IgD-negative memory B cell (primary cell): Measurements from ENCODE around the gene LSM5. TPM values are rescaled to one million over a fixed set of nuclear protein-coding genes. Genes with fewer than 3 reads are reported as not detected.
"Not testable (repeated sequence)": the region's sequence is repeated elsewhere in the genome, so short reads cannot be mapped to it uniquely, and the experiment has no call there.

Experiments
- H3K27ac Mint-ChIP-seq, 3 donors: one replicate each; pipeline ENCODE4 v1.8.0; 2020 to 2022; ENCODE audit warnings: mild to moderate bottlenecking in 3 of 3, mixed read lengths in 3 of 3, moderate library complexity in 1 of 3
- H3K27me3 Mint-ChIP-seq: one replicate; pipeline ENCODE4 v1.8.0; 2021; ENCODE audit warnings: mixed read lengths
- H3K36me3 Mint-ChIP-seq: one replicate; pipeline ENCODE4 v1.8.0; 2020; ENCODE audit warnings: mild to moderate bottlenecking, mixed read lengths
- H3K4me1 Mint-ChIP-seq, 3 donors: one replicate each; pipeline ENCODE4 v1.8.0; 2020 to 2022; ENCODE audit warnings: mixed read lengths in 3 of 3, mild to moderate bottlenecking in 1 of 3
- H3K4me3 Mint-ChIP-seq, 4 donors: one replicate each; pipeline ENCODE4 v1.8.0; 2020 to 2022; ENCODE audit warnings: mild to moderate bottlenecking in 4 of 4, mixed read lengths in 4 of 4, moderate library complexity in 3 of 4
- H3K9me3 Mint-ChIP-seq, 3 donors: one replicate each; pipeline ENCODE4 v1.8.0; 2020 to 2021; ENCODE audit warnings: mixed read lengths in 3 of 3, mild to moderate bottlenecking in 1 of 3
- polyA plus RNA-seq: library from polyadenylated mRNA; unstranded; fragments of 300-500 nt; fragmentation: Illumina TruSeq; gene quantifications from one replicate; pipeline ENCODE4 v1.2.3, GENCODE V29; 2021

Gene LSM5
- polyA plus RNA-seq, 1 donor from 2014 or later: 91.7 TPM

- Mint-ChIP-seq H3K4me1 (peaks cover 26 to 33% (median 28%) of the 10 kb centered on the region in 3 donors), H3K36me3 (peaks cover 19% of the 10 kb centered on the region), H3K9me3 (peaks cover 0 to 5% (median 0%) of the 10 kb centered on the region in 3 donors), H3K27ac (no peak overlapping the region), H3K27me3 (no peaks in the 10 kb centered on the region), H3K4me3 (peak overlapping the region in 1 of 4 donors; percentile 8)
These were observed 28.5 kb upstream of the LSM5 start for GRCh38 chr7:32518534-32519140.

GRCh38 chr7:32516551-32517100, 26.4 kb upstream of the LSM5 start:
- Mint-ChIP-seq H3K4me1 (peaks cover 30 to 45% (median 41%) of the 10 kb centered on the region in 3 donors), H3K27me3 (no peaks in the 10 kb centered on the region), H3K4me3 (no peak overlapping the region), H3K9me3 (peaks cover 0 to 5% (median 0%) of the 10 kb centered on the region in 3 donors), H3K36me3 (peaks cover 19% of the 10 kb centered on the region), H3K27ac (no peak overlapping the region)

DNA sequence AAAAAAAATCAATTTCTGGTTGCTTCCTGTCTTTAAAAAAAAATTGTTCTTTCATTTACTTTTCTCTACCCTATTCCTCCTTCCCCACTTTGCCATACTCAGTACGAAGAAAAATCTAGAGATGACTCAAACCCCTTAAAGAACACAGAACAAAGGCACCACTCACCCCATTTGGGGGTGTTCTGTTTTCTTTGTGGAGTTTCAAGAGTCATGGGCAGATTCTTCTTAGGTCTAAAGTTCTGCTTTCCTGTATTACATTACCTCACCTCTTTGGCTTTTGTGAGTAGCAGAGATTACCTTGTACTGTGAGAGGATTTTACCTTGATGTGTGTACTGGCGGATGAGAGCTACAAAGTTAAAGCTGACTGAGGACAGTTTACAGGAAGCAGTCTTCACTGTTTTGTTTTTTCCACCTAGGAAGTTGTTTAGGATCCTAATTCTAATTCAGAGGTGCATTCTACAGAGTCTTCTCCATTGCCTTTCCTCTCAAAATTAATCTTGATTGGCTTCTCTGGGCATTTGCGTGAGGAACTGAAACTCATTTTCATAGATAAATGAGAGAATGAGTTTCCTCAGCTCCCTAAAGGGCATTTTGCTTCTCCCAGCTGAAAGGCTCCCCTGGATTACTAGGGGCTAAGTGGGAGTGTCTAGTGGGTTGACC, 25.8 kb upstream of the LSM5 start:
- peaks cover 0 to 5% (median 0%) of the 10 kb centered on the region in 3 donors for H3K9me3 Mint-ChIP-seq
- peaks cover 15% of the 10 kb centered on the region for H3K36me3 Mint-ChIP-seq

DNA sequence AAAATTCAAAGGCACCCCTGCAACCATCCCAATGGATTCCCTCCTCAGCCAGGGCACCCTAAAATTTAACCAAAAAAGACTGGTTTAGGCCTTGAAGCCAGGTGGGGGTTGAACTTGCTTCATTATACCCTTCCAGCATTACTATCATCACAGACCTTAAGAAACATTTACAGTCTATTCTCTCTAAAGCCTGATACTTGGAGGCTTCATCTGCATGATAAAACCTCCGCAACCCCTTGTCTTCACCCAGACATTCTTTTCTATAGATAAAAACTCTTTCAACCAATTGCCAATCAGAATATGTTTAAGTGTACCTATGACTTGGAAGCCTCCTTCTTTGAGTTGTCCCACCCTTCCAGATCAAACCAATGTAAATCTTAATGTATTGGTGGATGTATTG, 23.0 kb upstream of the LSM5 start:
- Mint-ChIP-seq H3K27me3 (no peaks in the 10 kb centered on the region), H3K9me3 (peaks cover 0 to 2% (median 0%) of the 10 kb centered on the region in 3 donors), H3K4me3 (no peak overlapping the region), H3K27ac (peak overlapping the region in 1 of 3 donors; percentile 68), H3K4me1 (peaks cover 27 to 54% (median 41%) of the 10 kb centered on the region in 3 donors), H3K36me3 (peaks cover 11% of the 10 kb centered on the region)

More for the DNA sequence above, 25.8 kb upstream of the LSM5 start:
- no peaks in the 10 kb centered on the region for H3K27me3 Mint-ChIP-seq
- peaks cover 26 to 50% (median 43%) of the 10 kb centered on the region in 3 donors for H3K4me1 Mint-ChIP-seq
- H3K4me3 Mint-ChIP-seq: peak overlapping the region in 1 of 4 donors; percentile 1
- peak overlapping the region in 2 of 3 donors; percentile 13 to 33 for H3K27ac Mint-ChIP-seq

DNA sequence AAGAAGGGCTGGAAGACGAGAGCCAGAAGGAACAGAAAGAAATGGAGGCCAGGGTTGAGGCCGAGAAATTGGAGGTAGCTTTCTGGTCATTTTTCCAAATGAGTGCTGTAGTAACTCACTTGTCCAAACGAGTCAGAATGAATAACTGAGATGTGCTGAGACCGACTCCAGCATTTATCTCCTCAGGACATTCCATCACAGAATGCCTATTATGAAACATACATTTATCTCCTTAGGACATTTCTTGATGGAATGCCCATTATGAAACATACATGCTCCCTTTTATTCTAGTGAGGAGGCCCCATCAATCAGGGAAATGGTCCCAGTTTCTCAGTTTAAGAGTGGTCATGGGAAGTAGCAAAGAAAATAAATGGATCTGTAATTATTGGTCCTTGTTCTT, 21.6 kb upstream of the LSM5 start:
- Mint-ChIP-seq H3K4me3 (no peak overlapping the region), H3K9me3 (no peaks in the 10 kb centered on the region), H3K27ac (peak overlapping the region in 1 of 3 donors; percentile 73), H3K27me3 (no peaks in the 10 kb centered on the region), H3K36me3 (peaks cover 8% of the 10 kb centered on the region), H3K4me1 (peaks cover 38 to 61% (median 48%) of the 10 kb centered on the region in 3 donors)

GRCh38 chr7:32507414-32507813, 17.2 kb upstream of the LSM5 start:
- Mint-ChIP-seq H3K9me3 (no peaks in the 10 kb centered on the region), H3K4me3 (no peak overlapping the region), H3K27me3 (no peaks in the 10 kb centered on the region), H3K36me3 (no peaks in the 10 kb centered on the region), H3K27ac (no peak overlapping the region), H3K4me1 (peaks cover 26 to 42% (median 33%) of the 10 kb centered on the region in 3 donors)

DNA sequence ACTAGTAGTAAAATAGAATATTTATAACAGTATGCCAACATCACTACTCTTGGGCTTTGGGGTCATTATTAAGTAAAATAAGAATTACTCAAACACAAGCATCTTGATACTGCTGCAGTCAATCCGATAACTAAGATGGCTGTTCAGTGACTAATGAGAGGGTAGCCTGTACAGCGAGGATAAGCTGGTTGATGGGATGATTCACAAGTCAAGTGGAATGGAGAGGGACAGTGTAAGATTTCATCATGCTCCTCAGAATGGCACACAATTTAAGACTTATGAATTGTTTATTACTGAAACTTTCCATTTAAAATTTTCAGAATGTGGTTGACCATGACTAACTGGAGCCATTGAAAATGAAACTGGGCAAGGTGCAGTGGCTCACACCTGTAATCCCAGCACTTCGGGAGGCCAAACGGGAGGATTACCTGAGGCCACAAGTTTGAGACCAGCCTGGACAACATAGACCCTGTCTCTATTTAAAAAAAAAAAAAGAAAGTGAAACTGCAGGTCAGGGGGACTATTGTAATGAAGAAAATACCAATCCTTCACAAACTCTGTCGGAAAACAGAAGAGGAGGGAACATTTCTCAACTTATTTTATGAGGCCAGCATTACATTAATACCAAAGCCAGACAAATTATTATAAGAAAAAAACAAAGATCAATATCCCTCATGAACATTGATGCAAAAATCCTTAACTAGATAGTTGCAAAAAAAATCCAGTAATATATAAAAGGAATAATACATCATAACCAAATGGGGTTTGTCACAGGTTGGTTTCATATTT, 16.3 kb upstream of the LSM5 start:
- Mint-ChIP-seq H3K4me3 (peak overlapping the region in 2 of 4 donors; percentile 65 to 67), H3K4me1 (peaks cover 23 to 38% (median 37%) of the 10 kb centered on the region in 3 donors), H3K27me3 (no peaks in the 10 kb centered on the region)

GRCh38 chr7:32502728-32503127, 12.5 kb upstream of the LSM5 start:
- Mint-ChIP-seq H3K9me3 (no peaks in the 10 kb centered on the region), H3K4me3 (no peak overlapping the region), H3K27ac (peak overlapping the region in 1 of 3 donors; percentile 4), H3K4me1 (peaks cover 31 to 38% (median 38%) of the 10 kb centered on the region in 3 donors), H3K36me3 (peaks cover 6% of the 10 kb centered on the region), H3K27me3 (no peaks in the 10 kb centered on the region)

More for the DNA sequence above, 16.3 kb upstream of the LSM5 start:
- no peaks in the 10 kb centered on the region for H3K36me3 Mint-ChIP-seq
- no peaks in the 10 kb centered on the region for H3K9me3 Mint-ChIP-seq
- peak overlapping the region in 1 of 3 donors; percentile 64 for H3K27ac Mint-ChIP-seq

GRCh38 chr7:32501522-32501921, 11.3 kb upstream of the LSM5 start:
- Mint-ChIP-seq H3K27me3 (no peaks in the 10 kb centered on the region), H3K4me3 (peak overlapping the region in 1 of 4 donors; percentile 38), H3K9me3 (no peaks in the 10 kb centered on the region), H3K36me3 (peaks cover 6% of the 10 kb centered on the region), H3K4me1 (peaks cover 27 to 35% (median 31%) of the 10 kb centered on the region in 3 donors), H3K27ac (no peak overlapping the region)

DNA sequence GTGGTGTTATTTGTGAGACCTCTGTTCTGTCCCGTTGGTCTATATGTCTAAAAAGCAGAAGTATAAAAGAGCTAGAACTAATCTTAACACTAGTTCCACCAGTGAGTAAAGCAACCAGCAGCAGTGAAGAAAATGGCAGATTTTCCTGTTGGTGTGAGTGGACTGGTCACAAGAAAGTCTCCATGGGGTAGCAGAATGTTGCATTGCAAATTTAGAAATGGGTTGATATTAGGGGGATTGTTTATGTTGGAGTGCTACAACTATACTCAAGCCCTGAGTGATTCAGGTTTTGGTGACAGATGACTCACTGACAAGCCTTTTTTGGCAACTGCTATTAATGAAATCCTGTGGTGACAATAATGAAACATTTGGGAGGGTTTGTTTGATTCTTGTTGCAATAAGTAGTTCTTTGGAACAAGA, 10.8 kb upstream of the LSM5 start:
- Mint-ChIP-seq H3K27ac (no peak overlapping the region), H3K9me3 (no peaks in the 10 kb centered on the region), H3K27me3 (no peaks in the 10 kb centered on the region), H3K36me3 (peaks cover 6% of the 10 kb centered on the region), H3K4me1 (peaks cover 28 to 34% (median 32%) of the 10 kb centered on the region in 3 donors), H3K4me3 (peak overlapping the region in 3 of 4 donors; percentile 5 to 41 (median 7))

GRCh38 chr7:32500216-32500615, 10.0 kb upstream of the LSM5 start:
- not testable (repeated sequence) for H3K36me3 Mint-ChIP-seq, H3K27ac Mint-ChIP-seq, H3K27me3 Mint-ChIP-seq, H3K9me3 Mint-ChIP-seq
- Mint-ChIP-seq H3K4me1 (peaks cover 25 to 34% (median 28%) of the 10 kb centered on the region in 3 donors), H3K4me3 (peak overlapping the region in 1 of 4 donors; percentile 81)

- H3K27me3 Mint-ChIP-seq, H3K36me3 Mint-ChIP-seq, H3K27ac Mint-ChIP-seq, H3K9me3 Mint-ChIP-seq: not testable (repeated sequence)
- Mint-ChIP-seq H3K4me1 (peaks cover 25 to 34% (median 32%) of the 10 kb centered on the region in 3 donors), H3K4me3 (peak overlapping the region in 1 of 4 donors; percentile 81)
These were observed 9.6 kb upstream of the LSM5 start for GRCh38 chr7:32499755-32500154.

DNA sequence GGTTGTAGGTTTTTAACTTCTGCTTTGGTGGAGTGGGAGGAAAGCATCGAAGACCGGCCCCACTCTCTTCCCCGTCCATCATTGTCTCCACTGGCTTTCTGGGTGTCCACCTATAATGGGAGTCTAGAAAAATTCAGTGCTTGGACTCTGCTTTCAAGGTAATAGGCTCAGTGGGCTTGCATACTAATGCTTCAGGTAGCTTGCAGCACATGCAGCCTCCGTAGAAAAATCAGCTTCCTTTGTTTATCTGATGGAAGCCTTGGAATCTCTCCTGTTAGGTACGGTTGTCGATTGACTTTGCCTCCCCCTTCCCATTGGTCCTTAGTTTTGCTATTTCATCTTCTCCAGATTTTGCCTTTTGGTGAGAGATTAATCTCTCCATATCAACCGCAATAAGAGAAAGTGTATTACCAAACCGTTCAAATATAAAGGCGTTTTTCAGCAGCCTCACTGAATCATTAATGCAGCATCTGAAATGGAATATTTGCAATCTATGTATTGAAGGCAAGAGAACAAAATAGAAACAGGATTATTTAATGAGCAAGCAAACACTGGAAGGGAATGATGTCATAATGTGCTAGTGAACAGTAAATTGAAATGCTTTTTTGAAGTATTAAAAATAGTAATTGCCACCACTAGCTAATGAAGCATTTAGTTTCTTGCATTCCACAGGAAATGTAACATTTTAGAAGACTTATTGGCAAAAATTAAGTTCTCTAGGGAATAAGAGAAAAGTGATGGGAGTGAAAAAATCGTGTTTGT, 6.1 kb upstream of the LSM5 start:
- Mint-ChIP-seq H3K27ac (peak overlapping the region; percentile 91 to 97 (median 94)), H3K4me1 (peaks cover 18 to 23% (median 21%) of the 10 kb centered on the region in 3 donors), H3K27me3 (no peaks in the 10 kb centered on the region), H3K9me3 (no peaks in the 10 kb centered on the region), H3K36me3 (peaks cover 6% of the 10 kb centered on the region), H3K4me3 (peak overlapping the region; percentile 84 to 99 (median 96))
